D721Med (cell line): ENCODE results near the gene STT3A.
"Not testable (repeated sequence)": the region's sequence is repeated elsewhere in the genome, so short reads cannot be mapped to it uniquely, and the experiment has no call there.

Experiments
- DNase-seq: peaks from one replicate; pipeline ENCODE4 v3.0.0; 2011; ENCODE audit warnings: low spot score; ENCODE audit not compliant: insufficient read length
- FAIRE-seq: peaks from 2 replicates; lab custom pipeline; 2011; peaks lifted over from hg19 to GRCh38; lab: Jason Lieb, UNC
- TF ChIP-seq, protein P1 (sequence below): IDR thresholded peaks from 2 replicates; pipeline ENCODE4 v1.5.1; 2012; ENCODE audit warnings: mild to moderate bottlenecking, control low read depth; ENCODE audit not compliant: insufficient read depth; ENCODE audit errors: missing control alignments

STT3A gene

DNA sequence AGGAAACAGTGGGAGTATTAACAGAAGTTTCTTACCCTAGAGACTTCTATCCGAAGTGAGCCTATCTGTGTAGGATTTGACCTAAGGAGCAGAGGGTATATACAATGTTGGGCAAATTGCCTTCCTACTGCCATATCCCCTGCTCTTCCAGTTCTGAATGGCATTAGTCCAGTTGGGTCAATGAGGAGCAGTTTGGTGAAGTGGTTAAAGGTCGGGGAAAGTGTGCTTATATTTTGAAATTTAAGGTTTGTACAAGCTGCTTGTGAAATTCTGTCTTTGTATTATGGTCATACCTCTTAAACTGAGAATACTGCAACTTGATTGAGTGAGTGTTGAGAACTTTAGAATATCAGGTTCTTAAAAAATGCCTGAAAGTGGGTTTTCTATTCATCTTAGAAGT, 21.7 kb upstream of the STT3A start:
- DNase-seq = no peak
- no peak for FAIRE-seq
- TF ChIP-seq, protein P1, sequence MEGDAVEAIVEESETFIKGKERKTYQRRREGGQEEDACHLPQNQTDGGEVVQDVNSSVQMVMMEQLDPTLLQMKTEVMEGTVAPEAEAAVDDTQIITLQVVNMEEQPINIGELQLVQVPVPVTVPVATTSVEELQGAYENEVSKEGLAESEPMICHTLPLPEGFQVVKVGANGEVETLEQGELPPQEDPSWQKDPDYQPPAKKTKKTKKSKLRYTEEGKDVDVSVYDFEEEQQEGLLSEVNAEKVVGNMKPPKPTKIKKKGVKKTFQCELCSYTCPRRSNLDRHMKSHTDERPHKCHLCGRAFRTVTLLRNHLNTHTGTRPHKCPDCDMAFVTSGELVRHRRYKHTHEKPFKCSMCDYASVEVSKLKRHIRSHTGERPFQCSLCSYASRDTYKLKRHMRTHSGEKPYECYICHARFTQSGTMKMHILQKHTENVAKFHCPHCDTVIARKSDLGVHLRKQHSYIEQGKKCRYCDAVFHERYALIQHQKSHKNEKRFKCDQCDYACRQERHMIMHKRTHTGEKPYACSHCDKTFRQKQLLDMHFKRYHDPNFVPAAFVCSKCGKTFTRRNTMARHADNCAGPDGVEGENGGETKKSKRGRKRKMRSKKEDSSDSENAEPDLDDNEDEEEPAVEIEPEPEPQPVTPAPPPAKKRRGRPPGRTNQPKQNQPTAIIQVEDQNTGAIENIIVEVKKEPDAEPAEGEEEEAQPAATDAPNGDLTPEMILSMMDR = no peak

DNA sequence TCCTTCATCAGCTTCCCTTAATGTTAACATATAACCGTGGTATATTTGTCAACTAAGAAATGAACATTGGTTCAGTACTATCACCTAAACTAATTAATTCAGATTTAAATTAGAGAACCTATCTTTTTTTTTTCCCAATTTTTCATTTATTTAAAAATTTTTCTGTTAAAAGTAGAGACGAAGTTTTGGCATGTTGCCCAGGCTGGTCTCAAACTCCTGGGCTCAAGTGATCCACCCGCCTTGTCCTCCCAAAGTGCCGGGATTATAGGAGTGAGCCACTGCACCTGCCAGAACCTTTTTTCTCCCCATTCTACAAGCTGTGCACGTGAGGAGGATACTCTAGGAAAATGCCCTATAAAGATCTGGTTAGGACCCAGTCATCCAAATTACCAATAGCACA, 19.7 kb upstream of the STT3A start:
- no peak for FAIRE-seq
- no peak for DNase-seq
- TF ChIP-seq, protein P1 = no peak

DNA sequence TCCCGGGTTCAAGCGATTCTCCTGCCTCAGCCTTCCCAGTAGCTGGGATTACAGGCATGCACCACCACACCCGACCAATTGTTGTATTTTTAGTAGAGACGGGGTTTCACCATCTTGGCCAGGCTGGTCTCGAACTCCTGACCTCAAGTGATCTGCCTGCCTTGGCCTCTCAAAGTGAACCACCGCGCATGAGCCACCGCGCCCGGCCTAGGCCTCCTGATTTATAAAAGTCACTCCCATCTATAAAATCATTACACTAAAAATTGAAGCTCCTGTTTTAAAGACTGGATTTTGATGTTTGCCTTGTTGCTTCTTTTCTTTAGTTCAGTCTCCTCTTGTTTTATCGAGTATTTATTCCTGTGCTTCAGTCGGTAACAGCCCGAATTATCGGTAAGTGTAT, 15.5 kb upstream of the STT3A start:
- FAIRE-seq, DNase-seq: not testable (repeated sequence)

DNA sequence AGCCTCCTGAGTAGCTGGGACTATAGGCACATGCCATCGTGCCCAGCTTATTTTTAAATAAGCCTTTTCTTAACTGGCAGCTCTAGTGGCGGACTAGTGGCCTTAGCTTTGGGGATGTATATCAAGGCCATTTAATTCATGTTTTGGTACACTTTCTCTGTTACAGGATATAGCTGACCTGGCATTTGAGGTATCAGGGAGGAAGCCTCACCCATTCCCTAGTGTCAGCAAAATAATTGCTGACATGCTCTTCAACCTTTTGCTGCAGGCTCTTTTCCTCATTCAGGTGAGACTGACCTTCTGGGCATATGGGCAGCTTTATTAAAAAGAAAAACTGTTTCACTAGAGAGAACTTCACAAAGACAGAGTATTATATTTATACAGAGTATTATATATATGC, 13.9 kb upstream of the STT3A start:
- TF ChIP-seq, protein P1 = no peak
- no peak for DNase-seq
- FAIRE-seq = no peak

DNA sequence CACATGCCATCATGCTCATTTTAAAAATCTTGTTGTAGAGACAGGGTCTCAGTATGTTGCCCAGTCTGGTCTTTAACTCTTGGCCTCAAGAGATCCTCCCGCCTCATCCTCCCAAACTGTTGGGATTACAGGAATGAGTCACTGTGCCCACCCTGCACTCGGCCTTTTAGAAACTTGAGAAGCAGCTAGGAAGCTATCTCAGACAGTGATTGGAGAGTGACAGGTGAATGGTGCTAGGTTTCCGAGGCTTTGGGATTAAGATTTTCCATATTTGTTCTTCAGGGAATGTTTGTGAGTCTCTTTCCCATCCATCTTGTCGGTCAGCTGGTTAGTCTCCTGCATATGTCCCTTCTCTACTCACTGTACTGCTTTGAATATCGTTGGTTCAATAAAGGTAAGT, 12.8 kb upstream of the STT3A start:
- TF ChIP-seq, protein P1 = no peak
- FAIRE-seq (no peak), DNase-seq (no peak)

DNA sequence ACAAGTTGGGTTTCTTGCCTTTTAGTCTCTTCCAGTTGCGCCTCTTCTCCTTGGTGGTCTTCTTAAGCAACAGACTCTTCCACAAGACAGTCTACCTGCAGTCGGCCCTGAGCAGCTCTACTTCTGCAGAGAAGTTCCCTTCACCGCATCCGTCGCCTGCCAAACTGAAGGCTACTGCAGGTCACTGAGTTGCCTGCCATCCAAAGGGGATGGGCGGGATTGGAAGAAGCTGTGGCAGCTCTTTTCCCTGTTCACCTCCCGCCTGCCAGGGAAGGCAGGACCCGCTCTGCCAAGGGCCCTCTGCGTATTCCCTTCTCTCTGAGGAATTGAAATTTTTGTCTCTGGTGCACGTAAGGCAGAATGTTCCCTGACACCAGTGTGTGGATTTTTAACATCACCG, 9.2 kb upstream of the STT3A start:
- TF ChIP-seq, protein P1 = no peak
- no peak for FAIRE-seq
- DNase-seq = no peak

DNA sequence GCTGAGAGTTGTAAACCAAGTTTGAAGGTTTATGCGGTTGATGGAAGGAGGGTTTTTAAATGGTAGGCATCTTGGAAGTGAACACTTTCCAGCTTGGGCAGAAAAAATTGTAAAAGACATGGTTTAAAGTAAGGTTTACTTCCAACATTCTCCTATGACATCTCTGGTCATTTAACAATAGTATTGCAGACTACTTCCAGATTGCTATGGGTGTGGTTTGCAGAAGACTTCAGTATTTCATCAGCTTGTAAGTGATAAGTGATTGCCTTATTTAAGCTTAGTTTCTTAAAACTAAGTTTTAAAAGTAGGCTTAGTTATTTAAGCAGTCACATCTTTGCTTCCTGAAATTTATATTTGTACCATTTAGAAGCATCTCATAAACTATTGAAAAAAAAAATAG, 7.2 kb upstream of the STT3A start:
- DNase-seq (no peak), FAIRE-seq (no peak)
- TF ChIP-seq, protein P1 = no peak

DNA sequence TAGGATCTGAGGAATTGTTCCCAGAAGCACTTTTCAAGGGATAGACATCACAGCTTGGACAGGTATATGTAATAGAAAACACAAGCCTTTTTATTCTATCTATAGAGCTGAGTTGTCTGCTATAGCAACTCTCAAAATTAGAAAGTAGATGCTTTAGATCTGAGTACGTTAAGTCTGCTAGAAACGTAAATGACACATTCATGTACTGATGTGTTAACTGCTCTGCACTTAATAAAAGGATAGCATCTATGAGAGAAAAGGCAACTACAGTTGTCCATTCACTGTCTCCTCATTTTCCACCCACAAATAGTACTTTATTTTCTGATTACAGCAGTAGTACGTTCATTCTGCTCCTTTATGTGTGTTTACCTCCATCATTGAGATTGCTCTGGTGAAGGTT, 6.0 kb upstream of the STT3A start:
- TF ChIP-seq, protein P1 = no peak
- DNase-seq = no peak
- FAIRE-seq = no peak
